ENCODE results near the gene KRTAP10-8.
"Not testable (repeated sequence)": the region's sequence is repeated elsewhere in the genome, so short reads cannot be mapped to it uniquely, and the experiment has no call there.

DNA sequence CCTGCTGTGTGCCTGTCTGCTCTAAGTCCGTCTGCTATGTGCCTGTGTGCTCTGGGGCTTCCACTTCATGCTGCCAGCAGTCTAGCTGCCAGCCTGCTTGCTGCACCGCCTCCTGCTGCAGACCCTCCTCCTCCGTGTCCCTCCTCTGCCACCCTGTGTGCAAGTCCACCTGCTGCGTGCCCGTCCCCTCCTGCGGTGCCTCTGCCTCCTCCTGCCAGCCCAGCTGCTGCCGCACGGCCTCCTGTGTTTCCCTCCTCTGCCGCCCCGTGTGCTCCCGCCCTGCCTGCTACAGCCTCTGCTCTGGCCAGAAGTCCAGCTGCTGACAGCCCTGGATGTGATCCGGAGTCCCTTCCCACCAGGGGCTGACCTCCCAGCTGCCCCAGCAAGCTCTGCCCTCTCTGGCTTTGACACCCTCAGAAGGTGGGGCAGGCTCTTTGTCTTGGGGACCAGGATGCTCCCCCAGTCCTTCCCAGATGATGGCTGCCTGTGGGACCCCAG, 26.0 kb downstream of the KRTAP10-8 start:
- TF ChIP-seq POLR2A, POLR2AphosphoS5, EP300 (IDR thresholded peaks at IDR 0.05): not testable (repeated sequence)
- TF ChIP-seq, protein P1, sequence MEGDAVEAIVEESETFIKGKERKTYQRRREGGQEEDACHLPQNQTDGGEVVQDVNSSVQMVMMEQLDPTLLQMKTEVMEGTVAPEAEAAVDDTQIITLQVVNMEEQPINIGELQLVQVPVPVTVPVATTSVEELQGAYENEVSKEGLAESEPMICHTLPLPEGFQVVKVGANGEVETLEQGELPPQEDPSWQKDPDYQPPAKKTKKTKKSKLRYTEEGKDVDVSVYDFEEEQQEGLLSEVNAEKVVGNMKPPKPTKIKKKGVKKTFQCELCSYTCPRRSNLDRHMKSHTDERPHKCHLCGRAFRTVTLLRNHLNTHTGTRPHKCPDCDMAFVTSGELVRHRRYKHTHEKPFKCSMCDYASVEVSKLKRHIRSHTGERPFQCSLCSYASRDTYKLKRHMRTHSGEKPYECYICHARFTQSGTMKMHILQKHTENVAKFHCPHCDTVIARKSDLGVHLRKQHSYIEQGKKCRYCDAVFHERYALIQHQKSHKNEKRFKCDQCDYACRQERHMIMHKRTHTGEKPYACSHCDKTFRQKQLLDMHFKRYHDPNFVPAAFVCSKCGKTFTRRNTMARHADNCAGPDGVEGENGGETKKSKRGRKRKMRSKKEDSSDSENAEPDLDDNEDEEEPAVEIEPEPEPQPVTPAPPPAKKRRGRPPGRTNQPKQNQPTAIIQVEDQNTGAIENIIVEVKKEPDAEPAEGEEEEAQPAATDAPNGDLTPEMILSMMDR (IDR thresholded peaks at IDR 0.05), result not testable (repeated sequence)
